Measurements from ENCODE around the gene CACNA1S.

The CACNA1S gene

DNA sequence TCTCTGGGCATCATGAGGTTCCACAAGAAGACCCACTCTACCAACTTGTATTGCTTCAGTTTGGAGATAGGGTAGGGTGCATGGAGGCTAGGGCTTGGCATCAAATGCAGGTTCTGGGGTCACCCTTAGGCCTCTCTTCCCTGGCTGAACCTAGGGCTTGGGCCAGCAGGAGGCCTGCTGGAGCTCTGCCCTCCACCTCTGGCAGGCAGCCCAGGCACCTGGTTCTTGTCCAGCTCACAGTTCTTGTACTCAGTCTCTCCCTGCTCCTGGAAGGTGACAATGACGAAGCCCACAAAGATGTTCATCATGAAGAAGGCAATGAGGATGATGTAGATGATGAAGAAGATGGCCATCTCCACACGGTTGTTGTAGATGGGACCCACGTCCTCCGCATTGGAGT, 51.2 kb downstream of the CACNA1S start:
- H3K36me3 ChIP-seq = no peaks in the 10 kb centered on the region
- peaks cover 0 to 1% of the 10 kb centered on the region in 2 donors for H3K27me3 ChIP-seq
- H3K9me3 ChIP-seq = no peaks in the 10 kb centered on the region
- H3K27ac ChIP-seq = no peak overlapping the region
- intact Hi-C loops (cut with DNase I; ENCODE audit: low total_unique reads) = no loop called here
- H3K4me3 ChIP-seq = no peak overlapping the region
- TF ChIP-seq, protein P1, sequence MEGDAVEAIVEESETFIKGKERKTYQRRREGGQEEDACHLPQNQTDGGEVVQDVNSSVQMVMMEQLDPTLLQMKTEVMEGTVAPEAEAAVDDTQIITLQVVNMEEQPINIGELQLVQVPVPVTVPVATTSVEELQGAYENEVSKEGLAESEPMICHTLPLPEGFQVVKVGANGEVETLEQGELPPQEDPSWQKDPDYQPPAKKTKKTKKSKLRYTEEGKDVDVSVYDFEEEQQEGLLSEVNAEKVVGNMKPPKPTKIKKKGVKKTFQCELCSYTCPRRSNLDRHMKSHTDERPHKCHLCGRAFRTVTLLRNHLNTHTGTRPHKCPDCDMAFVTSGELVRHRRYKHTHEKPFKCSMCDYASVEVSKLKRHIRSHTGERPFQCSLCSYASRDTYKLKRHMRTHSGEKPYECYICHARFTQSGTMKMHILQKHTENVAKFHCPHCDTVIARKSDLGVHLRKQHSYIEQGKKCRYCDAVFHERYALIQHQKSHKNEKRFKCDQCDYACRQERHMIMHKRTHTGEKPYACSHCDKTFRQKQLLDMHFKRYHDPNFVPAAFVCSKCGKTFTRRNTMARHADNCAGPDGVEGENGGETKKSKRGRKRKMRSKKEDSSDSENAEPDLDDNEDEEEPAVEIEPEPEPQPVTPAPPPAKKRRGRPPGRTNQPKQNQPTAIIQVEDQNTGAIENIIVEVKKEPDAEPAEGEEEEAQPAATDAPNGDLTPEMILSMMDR (IDR thresholded peaks at IDR 0.05) = no peak
- no peak for DNase-seq
- peaks cover 0 to 27% (median 23%) of the 10 kb centered on the region in 4 donors for H3K4me1 ChIP-seq

DNA sequence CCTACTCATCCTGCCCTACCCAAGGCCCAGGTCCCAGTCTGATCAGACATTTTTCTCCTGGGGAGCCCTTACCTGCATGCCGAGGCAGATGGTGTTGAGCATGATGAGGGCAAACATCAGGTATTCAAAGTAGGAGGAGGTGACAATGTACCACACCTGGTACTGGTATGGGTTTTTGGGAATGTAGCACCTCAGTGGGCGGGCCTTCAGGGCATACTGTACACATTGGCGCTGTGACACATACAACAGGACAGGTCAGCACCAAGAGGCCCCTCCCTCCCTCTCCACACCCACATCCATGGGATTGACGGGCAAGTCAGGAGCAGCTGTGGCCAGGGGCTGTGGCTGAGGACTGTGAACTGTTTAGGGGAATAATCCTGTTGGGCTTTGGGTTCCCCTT, 51.6 kb downstream of the CACNA1S start:
- peaks cover 0 to 32% (median 27%) of the 10 kb centered on the region in 4 donors for H3K4me1 ChIP-seq
- no peaks in the 10 kb centered on the region for H3K36me3 ChIP-seq
- no peaks in the 10 kb centered on the region for H3K27me3 ChIP-seq
- H3K9me3 ChIP-seq = no peaks in the 10 kb centered on the region
- intact Hi-C loops (cut with DNase I; ENCODE audit: low total_unique reads) = no loop called here
- DNase-seq = no peak
- TF ChIP-seq, protein P1 (IDR thresholded peaks at IDR 0.05) = no peak
- H3K4me3 ChIP-seq = no peak overlapping the region
- no peak overlapping the region for H3K27ac ChIP-seq

DNA sequence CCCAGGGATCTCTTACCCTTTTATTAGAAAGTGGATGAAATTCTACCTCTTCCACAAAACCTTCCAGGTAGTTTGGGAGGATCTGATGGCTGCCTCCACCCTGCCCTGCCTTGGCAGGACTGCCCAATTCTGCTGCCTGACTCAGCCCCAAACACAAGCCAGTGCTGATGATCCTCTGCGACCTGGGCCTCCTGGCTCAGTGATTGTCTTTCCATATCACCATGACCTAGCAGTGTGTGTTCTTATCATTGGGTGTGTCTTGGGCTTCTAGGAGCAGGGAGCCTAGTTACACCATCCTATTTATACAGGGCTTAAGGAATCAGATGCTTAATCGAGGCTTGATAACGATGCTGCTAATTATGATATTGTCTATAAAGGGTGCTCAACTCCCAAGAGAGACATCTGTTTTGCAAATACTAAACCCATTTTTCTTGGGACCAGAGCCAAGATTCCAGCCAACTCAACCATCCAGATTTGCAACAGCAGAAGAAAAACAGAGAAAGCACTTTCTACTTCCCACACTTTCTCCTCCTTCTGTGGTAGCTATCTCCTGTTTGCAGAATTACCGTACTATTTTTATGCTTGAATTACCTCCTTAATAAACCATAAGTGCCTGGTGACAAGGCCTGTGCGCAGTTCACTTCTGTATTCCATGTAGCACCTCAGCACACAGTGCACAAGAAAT, 52.2 kb downstream of the CACNA1S start:
- DNase-seq = no peak
- Histone ChIP-seq H3K4me3 (no peak overlapping the region), H3K4me1 (peaks cover 0 to 37% (median 33%) of the 10 kb centered on the region in 4 donors), H3K27me3 (no peaks in the 10 kb centered on the region), H3K9me3 (no peaks in the 10 kb centered on the region), H3K27ac (no peak overlapping the region), H3K36me3 (no peaks in the 10 kb centered on the region)
- intact Hi-C loops (cut with DNase I; ENCODE audit: low total_unique reads) = no loop called here
- TF ChIP-seq, protein P1 (IDR thresholded peaks at IDR 0.05) = no peak

DNA sequence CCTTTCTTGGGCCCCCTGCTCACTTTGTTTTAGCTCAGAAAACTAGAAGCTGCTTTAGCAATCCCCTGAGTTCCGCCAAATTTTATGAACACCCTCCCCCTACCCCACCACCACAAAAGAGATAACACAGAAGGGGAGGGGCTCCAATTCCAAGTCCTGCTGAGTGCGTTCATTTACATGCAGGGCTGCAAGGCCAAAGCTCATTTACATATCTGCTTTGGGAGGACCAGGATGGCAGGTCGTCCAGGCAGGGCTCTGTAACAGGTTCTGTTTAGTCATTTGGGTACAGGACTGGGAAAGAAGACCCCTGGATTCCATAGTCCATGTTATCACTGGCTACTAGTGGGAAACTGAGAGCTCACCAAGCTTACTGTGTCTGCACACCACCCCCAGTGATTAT, 52.8 kb downstream of the CACNA1S start:
- H3K27me3 ChIP-seq = no peaks in the 10 kb centered on the region
- no peak overlapping the region for H3K27ac ChIP-seq
- TF ChIP-seq, protein P1 (IDR thresholded peaks at IDR 0.05) = no peak
- no peak overlapping the region for H3K4me3 ChIP-seq
- no peak for DNase-seq
- peaks cover 0 to 43% (median 39%) of the 10 kb centered on the region in 4 donors for H3K4me1 ChIP-seq
- no peaks in the 10 kb centered on the region for H3K9me3 ChIP-seq
- no peaks in the 10 kb centered on the region for H3K36me3 ChIP-seq
- intact Hi-C loops (cut with DNase I; ENCODE audit: low total_unique reads) = no loop called here

DNA sequence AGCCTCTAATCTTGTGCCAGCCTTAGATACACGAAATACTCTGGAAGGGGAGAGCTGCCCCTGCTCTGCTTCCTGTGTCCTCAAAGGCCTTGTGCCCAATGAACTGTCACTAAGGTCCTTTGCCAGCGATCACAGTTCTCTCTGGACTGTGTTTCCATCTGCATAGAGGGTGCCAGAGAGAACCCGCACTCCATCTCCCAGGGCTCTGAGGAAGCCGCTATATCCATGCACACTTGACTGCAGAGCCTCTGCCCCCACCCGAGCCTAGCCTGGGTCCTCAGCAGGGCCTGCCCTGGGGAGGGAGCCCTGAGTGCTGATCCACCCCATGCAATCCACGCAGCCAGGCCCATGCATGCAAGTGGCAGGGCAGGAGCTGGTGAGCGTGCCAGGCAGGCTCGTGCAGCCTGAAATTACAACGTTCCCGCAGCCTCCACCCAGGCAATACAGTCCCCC, 58.1 kb downstream of the CACNA1S start:
- TF ChIP-seq, protein P1 (IDR thresholded peaks at IDR 0.05) = no peak
- H3K27ac ChIP-seq = no peak overlapping the region
- H3K27me3 ChIP-seq = no peaks in the 10 kb centered on the region
- H3K4me1 ChIP-seq = peaks cover 0 to 34% (median 31%) of the 10 kb centered on the region in 4 donors
- H3K36me3 ChIP-seq = no peaks in the 10 kb centered on the region
- H3K4me3 ChIP-seq = no peak overlapping the region
- no peaks in the 10 kb centered on the region for H3K9me3 ChIP-seq
- DNase-seq = no peak
- intact Hi-C loops (cut with DNase I; ENCODE audit: low total_unique reads) = no loop called here
